T-helper 2 cell treated with Interferon-gamma antibody and Interleukin-4, amounts not matched to agents 5 μg/mL and 100 μg/mL, for 36 hours (primary cell): ENCODE results near the gene RNASEH2A.

ENCODE experiments used
- DNase-seq: peaks from one replicate; pipeline ENCODE4 v3.0.0; 2021; ENCODE audit warnings: low spot score
- H3K27ac Mint-ChIP-seq: one replicate; pipeline ENCODE4 v1.8.0; 2021; ENCODE audit warnings: mild to moderate bottlenecking, mixed read lengths
- H3K27me3 Mint-ChIP-seq: one replicate; pipeline ENCODE4 v1.8.0; 2021; ENCODE audit warnings: low read depth, mixed read lengths
- H3K36me3 Mint-ChIP-seq: one replicate; pipeline ENCODE4 v1.8.0; 2021; ENCODE audit warnings: low read depth, mixed read lengths
- H3K4me1 Mint-ChIP-seq: one replicate; pipeline ENCODE4 v1.8.0; 2021; ENCODE audit warnings: low read depth, mixed read lengths
- H3K4me3 Mint-ChIP-seq: one replicate; pipeline ENCODE4 v1.8.0; 2022; ENCODE audit warnings: mild to moderate bottlenecking, moderate library complexity, mixed read lengths
- H3K9me3 Mint-ChIP-seq: one replicate; pipeline ENCODE4 v1.8.0; 2021; ENCODE audit warnings: mixed read lengths

RNASEH2A gene

GRCh38 chr19:12786952-12787351 lies 19.4 kb upstream of the RNASEH2A start:
- H3K9me3 Mint-ChIP-seq = no peaks in the 10 kb centered on the region
- no peaks in the 10 kb centered on the region for H3K27me3 Mint-ChIP-seq
- H3K4me3 Mint-ChIP-seq = no peak overlapping the region
- DNase-seq = no peak
- H3K36me3 Mint-ChIP-seq = no peaks in the 10 kb centered on the region
- H3K4me1 Mint-ChIP-seq = peaks cover 26% of the 10 kb centered on the region
- H3K27ac Mint-ChIP-seq = no peak overlapping the region

- peaks cover 25% of the 10 kb centered on the region for H3K4me1 Mint-ChIP-seq
- H3K4me3 Mint-ChIP-seq = no peak overlapping the region
- no peaks in the 10 kb centered on the region for H3K27me3 Mint-ChIP-seq
- no peaks in the 10 kb centered on the region for H3K9me3 Mint-ChIP-seq
- DNase-seq = no peak
- peaks cover 2% of the 10 kb centered on the region for H3K36me3 Mint-ChIP-seq
- peak overlapping the region; percentile 13 for H3K27ac Mint-ChIP-seq
Observed at GRCh38 chr19:12787458-12787857, 18.9 kb upstream of the RNASEH2A start.

GRCh38 chr19:12788042-12788681 lies 18.2 kb upstream of the RNASEH2A start:
- DNase-seq = no peak
- peak overlapping the region; percentile 10 for H3K4me3 Mint-ChIP-seq
- H3K36me3 Mint-ChIP-seq = peaks cover 5% of the 10 kb centered on the region
- no peaks in the 10 kb centered on the region for H3K9me3 Mint-ChIP-seq
- H3K27ac Mint-ChIP-seq = peak overlapping the region; percentile 80
- no peaks in the 10 kb centered on the region for H3K27me3 Mint-ChIP-seq
- H3K4me1 Mint-ChIP-seq = peaks cover 25% of the 10 kb centered on the region

GRCh38 chr19:12788682-12789097 lies 17.7 kb upstream of the RNASEH2A start:
- peak overlapping the region; percentile 88 for H3K4me3 Mint-ChIP-seq
- H3K27me3 Mint-ChIP-seq = no peaks in the 10 kb centered on the region
- no peaks in the 10 kb centered on the region for H3K9me3 Mint-ChIP-seq
- H3K36me3 Mint-ChIP-seq = peaks cover 7% of the 10 kb centered on the region
- H3K4me1 Mint-ChIP-seq = peaks cover 21% of the 10 kb centered on the region
- peak; percentile 26 for DNase-seq
- peak overlapping the region; percentile 95 for H3K27ac Mint-ChIP-seq

GRCh38 chr19:12789098-12789903 lies 17.1 kb upstream of the RNASEH2A start:
- H3K27me3 Mint-ChIP-seq = no peaks in the 10 kb centered on the region
- peak overlapping the region; percentile 88 for H3K4me3 Mint-ChIP-seq
- peak; percentile 15 for DNase-seq
- peaks cover 24% of the 10 kb centered on the region for H3K4me1 Mint-ChIP-seq
- no peaks in the 10 kb centered on the region for H3K9me3 Mint-ChIP-seq
- H3K27ac Mint-ChIP-seq = peak overlapping the region; percentile 95
- peaks cover 7% of the 10 kb centered on the region for H3K36me3 Mint-ChIP-seq

GRCh38 chr19:12789904-12790619 lies 16.3 kb upstream of the RNASEH2A start:
- Mint-ChIP-seq H3K4me3 (peak overlapping the region; percentile 95), H3K9me3 (no peaks in the 10 kb centered on the region), H3K4me1 (peaks cover 30% of the 10 kb centered on the region), H3K27ac (peak overlapping the region; percentile 91), H3K27me3 (no peaks in the 10 kb centered on the region), H3K36me3 (peaks cover 7% of the 10 kb centered on the region)
- DNase-seq = peak; percentile 98

- DNase-seq = peak; percentile 17
- Mint-ChIP-seq H3K4me3 (peak overlapping the region; percentile 95), H3K27me3 (no peaks in the 10 kb centered on the region), H3K9me3 (no peaks in the 10 kb centered on the region), H3K36me3 (peaks cover 7% of the 10 kb centered on the region), H3K27ac (peak overlapping the region; percentile 91), H3K4me1 (peaks cover 31% of the 10 kb centered on the region)
Observed at GRCh38 chr19:12790628-12791344, 15.6 kb upstream of the RNASEH2A start.

GRCh38 chr19:12791345-12792050 lies 14.9 kb upstream of the RNASEH2A start, which contains the start of gene JUNB:
Gene JUNB (plus strand): TSS chr19:12791486. CDS start chr19:12791772, 286 bp downstream.
- no peaks in the 10 kb centered on the region for H3K27me3 Mint-ChIP-seq
- H3K27ac Mint-ChIP-seq = peak within 1 kb of the TSS; percentile 98
- H3K4me3 Mint-ChIP-seq = peak within 1 kb of the TSS; percentile 95
- no peaks in the 10 kb centered on the region for H3K9me3 Mint-ChIP-seq
- peak; percentile 97 for DNase-seq
- H3K4me1 Mint-ChIP-seq = peaks cover 38% of the 10 kb centered on the region
- peaks cover 11% of the 10 kb centered on the region for H3K36me3 Mint-ChIP-seq

- no peaks in the 10 kb centered on the region for H3K9me3 Mint-ChIP-seq
Observed at GRCh38 chr19:12792051-12792852, 14.1 kb upstream of the RNASEH2A start.

GRCh38 chr19:12792853-12793289 lies 13.5 kb upstream of the RNASEH2A start:
- Mint-ChIP-seq H3K36me3 (peaks cover 13% of the 10 kb centered on the region), H3K9me3 (no peaks in the 10 kb centered on the region), H3K4me3 (peak overlapping the region; percentile 95), H3K27ac (peak overlapping the region; percentile 98), H3K27me3 (no peaks in the 10 kb centered on the region), H3K4me1 (peaks cover 38% of the 10 kb centered on the region)
- DNase-seq = no peak

More at GRCh38 chr19:12792051-12792852, 14.1 kb upstream of the RNASEH2A start:
- Mint-ChIP-seq H3K27me3 (no peaks in the 10 kb centered on the region), H3K4me3 (peak overlapping the region; percentile 95), H3K27ac (peak overlapping the region; percentile 98), H3K36me3 (peaks cover 13% of the 10 kb centered on the region), H3K4me1 (peaks cover 38% of the 10 kb centered on the region)
- peak; percentile 76 for DNase-seq

- Mint-ChIP-seq H3K36me3 (peaks cover 13% of the 10 kb centered on the region), H3K4me3 (peak overlapping the region; percentile 95), H3K4me1 (peaks cover 34% of the 10 kb centered on the region), H3K27ac (peak overlapping the region; percentile 98), H3K27me3 (no peaks in the 10 kb centered on the region), H3K9me3 (no peaks in the 10 kb centered on the region)
- DNase-seq = peak; percentile 95
Observed at GRCh38 chr19:12793290-12794195, 12.8 kb upstream of the RNASEH2A start.
